EH (cell line): Measurements from ENCODE around the gene CXorf49.
"Not testable (repeated sequence)": the region's sequence is repeated elsewhere in the genome, so short reads cannot be mapped to it uniquely, and the experiment has no call there.

Source experiments
- DNase-seq: peaks from one replicate; pipeline ENCODE4 v3.0.0-alpha.2; 2015; ENCODE audit warnings: low read depth

The CXorf49 gene

DNA sequence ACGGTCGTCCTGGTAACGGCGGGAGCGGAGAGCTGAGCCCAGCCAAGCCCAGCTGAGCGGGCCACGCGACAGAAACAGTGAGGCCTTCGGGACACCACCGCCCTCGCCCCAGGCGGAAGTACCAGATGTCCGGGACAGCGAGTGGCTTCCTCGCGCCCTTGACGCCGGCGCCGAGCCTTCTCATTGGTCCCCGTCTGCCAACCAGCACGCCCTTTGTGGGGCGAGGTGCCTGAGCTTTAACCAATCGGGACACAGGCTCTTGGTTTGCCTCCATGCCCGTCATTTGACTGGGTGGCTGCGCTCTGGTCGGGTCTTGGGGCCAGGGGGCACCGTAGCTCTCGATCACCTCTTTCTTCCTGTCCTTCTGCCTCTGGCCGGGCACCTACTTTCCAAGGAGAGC lies at the start of gene CXorf49:
Gene CXorf49 (minus strand): TSS at position 101 of the 400 bp plus-strand sequence. CDS start 134 bp downstream, outside the sequence.
- not testable (repeated sequence) for DNase-seq

DNA sequence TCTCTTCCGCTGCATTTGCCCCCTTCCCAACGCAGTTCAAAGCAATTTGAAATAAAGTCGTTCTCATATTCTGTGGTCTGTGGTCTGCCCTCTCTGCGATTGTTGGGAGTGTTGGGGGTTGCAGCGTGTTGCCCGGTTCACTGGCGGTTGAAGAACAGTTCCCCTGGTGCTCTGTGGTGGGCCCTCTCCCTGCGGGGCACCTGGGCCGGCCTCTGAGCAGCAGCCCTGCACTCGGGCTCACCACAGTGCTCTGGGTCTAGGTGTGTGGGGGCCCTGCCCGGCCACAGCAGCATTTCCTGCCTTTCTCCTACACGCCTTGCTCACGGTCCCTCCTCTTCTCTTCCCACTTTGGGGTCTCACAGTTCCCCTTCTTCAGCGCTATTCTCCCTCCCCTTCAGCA lies 49.0 kb upstream of the CXorf49 start:
- DNase-seq, result not testable (repeated sequence)

DNA sequence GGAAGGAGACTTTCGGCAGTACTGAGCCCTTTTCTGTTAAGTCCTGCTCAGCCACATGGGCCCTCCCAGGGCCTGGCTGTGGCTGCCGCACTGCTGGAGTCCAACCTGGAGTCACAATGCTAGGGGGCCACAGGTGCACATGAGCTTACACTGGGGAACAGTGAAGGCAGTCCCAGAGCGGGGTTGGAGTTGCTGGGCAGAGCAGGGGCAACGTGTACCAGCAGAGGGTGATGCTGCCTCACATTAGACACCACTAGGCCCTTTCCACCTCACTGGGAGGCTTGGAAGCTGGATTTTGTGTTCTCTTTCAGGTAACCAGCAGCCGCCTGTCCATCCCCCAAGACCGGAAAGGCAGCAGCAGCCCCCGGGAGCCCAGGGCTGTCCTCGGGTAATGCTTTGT lies 47.5 kb upstream of the CXorf49 start:
- DNase-seq, result not testable (repeated sequence)

DNA sequence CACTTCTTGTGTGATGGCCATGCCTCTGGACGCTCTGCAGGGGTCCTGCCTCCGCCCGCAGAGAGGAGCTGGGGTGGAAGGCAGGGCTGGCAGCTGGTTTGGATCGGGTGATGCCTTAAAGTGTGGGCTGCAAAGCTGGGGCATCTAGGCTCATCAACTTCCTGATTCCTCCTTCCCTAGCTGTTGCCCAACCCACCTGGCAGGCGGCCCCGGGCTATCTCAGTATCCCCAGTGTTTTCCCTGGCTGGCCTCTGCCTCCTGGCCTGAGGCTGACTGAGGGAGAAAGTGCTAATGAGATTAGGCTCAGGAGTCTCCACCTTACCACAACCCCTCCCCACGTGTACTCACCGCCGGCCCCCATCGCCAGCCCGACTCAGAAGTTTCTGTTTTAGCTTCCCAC lies 46.7 kb upstream of the CXorf49 start:
- not testable (repeated sequence) for DNase-seq

DNA sequence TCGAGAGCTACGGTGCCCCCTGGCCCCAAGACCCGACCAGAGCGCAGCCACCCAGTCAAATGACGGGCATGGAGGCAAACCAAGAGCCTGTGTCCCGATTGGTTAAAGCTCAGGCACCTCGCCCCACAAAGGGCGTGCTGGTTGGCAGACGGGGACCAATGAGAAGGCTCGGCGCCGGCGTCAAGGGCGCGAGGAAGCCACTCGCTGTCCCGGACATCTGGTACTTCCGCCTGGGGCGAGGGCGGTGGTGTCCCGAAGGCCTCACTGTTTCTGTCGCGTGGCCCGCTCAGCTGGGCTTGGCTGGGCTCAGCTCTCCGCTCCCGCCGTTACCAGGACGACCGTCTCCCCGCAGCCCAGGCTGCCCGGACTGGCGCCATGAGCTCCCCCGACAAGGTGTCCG lies 45.0 kb upstream of the CXorf49 start, which contains the start of gene CXorf49B:
Gene CXorf49B (plus strand): TSS at position 301 of the 400 bp plus-strand sequence. CDS start 75 bp downstream, at position 376.
- not testable (repeated sequence) for DNase-seq

DNA sequence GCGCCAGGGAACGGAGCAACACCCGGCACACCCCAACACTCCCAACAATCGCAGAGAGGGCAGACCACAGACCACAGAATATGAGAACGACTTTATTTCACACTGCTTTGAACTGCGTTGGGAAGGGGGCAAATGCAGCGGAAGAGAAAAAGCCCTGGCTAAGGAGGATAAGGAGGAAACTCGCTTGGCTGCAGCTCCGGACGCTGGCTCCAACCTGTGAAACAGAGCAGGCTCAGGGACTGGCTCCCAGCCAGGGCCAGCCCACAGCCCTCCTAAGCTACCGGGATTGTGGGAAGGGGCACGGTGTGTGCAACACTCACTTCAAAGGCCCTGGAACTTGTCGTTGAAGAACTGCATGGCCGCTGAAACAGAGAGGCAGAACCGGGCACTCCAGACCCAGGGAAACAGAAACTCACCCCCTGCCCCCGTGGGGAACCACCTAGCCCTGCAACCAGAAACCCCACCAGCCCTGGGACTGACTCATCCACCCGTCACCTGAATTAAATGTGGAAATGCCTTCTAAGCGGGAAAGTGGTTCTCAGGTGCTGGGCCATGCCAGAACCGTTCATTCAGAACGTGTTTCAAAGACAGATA lies 42.7 kb upstream of the CXorf49 start:
- not testable (repeated sequence) for DNase-seq

DNA sequence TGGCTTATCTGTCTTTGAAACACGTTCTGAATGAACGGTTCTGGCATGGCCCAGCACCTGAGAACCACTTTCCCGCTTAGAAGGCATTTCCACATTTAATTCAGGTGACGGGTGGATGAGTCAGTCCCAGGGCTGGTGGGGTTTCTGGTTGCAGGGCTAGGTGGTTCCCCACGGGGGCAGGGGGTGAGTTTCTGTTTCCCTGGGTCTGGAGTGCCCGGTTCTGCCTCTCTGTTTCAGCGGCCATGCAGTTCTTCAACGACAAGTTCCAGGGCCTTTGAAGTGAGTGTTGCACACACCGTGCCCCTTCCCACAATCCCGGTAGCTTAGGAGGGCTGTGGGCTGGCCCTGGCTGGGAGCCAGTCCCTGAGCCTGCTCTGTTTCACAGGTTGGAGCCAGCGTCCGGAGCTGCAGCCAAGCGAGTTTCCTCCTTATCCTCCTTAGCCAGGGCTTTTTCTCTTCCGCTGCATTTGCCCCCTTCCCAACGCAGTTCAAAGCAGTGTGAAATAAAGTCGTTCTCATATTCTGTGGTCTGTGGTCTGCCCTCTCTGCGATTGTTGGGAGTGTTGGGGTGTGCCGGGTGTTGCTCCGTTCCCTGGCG lies 2.3 kb upstream of the CXorf49 start:
- not testable (repeated sequence) for DNase-seq

DNA sequence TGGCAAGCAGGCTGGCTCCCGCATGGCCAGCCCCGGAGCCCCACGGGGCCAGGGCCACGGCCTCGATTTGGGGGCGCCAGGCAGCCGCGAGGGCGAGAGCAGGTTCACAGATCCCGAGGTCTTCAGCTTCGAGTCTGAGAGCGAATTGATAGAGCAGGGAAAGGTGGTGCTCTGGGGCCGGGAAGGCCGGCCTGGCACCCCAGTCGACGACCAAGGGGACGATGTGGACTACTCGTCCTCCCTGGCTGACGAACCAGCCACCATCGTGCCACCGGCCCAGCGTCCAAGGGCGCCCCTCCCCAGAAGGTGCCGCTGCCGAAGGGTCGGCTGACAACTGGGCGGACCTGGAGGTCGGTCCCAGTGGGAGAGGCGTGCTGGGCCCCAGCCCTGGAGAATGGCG lies 1.1 kb upstream of the CXorf49 start:
- DNase-seq, result not testable (repeated sequence)

DNA sequence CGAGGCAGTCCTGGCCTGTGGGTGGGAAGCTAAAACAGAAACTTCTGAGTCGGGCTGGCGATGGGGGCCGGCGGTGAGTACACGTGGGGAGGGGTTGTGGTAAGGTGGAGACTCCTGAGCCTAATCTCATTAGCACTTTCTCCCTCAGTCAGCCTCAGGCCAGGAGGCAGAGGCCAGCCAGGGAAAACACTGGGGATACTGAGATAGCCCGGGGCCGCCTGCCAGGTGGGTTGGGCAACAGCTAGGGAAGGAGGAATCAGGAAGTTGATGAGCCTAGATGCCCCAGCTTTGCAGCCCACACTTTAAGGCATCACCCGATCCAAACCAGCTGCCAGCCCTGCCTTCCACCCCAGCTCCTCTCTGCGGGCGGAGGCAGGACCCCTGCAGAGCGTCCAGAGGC lies 1.8 kb downstream of the CXorf49 start:
- DNase-seq, result not testable (repeated sequence)

DNA sequence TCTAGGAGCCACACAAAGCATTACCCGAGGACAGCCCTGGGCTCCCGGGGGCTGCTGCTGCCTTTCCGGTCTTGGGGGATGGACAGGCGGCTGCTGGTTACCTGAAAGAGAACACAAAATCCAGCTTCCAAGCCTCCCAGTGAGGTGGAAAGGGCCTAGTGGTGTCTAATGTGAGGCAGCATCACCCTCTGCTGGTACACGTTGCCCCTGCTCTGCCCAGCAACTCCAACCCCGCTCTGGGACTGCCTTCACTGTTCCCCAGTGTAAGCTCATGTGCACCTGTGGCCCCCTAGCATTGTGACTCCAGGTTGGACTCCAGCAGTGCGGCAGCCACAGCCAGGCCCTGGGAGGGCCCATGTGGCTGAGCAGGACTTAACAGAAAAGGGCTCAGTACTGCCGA lies 2.5 kb downstream of the CXorf49 start:
- DNase-seq, result not testable (repeated sequence)

DNA sequence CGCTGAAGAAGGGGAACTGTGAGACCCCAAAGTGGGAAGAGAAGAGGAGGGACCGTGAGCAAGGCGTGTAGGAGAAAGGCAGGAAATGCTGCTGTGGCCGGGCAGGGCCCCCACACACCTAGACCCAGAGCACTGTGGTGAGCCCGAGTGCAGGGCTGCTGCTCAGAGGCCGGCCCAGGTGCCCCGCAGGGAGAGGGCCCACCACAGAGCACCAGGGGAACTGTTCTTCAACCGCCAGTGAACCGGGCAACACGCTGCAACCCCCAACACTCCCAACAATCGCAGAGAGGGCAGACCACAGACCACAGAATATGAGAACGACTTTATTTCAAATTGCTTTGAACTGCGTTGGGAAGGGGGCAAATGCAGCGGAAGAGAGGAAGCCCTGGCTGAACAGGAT lies 4.0 kb downstream of the CXorf49 start:
- DNase-seq, result not testable (repeated sequence)

DNA sequence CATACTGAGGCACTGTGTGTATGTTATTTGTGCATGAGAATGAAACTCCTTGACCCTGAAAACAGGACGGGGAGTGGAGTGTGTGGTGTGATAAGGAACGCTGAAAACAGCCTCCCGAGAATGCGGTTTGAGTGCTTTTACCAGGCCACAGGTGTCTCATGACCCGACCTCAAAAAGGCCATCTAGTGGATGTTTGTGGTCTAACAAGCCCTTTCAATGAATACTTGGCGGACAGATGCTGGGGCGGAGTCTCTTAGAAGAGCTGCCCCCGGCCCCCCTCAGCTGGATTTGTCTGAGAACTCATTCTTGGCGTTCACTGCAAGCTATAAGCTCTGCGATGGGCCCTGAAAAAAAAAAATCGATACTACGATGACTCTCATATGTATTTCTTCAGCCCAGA lies 15.2 kb downstream of the CXorf49 start:
- DNase-seq, result not testable (repeated sequence)

DNA sequence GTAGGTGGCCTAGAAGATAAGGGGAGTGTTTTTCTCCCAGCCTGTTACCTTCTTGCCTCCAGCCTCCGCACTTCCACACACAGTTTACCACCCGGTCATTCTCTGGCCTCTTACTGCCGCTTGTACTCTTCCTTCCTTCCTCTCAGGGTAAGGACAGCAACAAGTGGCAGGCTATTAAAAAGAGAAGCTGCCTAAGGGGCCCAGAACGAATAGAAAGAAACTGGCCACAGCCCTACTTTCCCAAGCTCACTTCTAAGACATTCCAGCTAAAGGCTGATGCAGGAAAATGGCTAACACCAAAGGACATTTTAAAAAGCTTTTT lies 19.1 kb downstream of the CXorf49 start:
- DNase-seq, result not testable (repeated sequence)

DNA sequence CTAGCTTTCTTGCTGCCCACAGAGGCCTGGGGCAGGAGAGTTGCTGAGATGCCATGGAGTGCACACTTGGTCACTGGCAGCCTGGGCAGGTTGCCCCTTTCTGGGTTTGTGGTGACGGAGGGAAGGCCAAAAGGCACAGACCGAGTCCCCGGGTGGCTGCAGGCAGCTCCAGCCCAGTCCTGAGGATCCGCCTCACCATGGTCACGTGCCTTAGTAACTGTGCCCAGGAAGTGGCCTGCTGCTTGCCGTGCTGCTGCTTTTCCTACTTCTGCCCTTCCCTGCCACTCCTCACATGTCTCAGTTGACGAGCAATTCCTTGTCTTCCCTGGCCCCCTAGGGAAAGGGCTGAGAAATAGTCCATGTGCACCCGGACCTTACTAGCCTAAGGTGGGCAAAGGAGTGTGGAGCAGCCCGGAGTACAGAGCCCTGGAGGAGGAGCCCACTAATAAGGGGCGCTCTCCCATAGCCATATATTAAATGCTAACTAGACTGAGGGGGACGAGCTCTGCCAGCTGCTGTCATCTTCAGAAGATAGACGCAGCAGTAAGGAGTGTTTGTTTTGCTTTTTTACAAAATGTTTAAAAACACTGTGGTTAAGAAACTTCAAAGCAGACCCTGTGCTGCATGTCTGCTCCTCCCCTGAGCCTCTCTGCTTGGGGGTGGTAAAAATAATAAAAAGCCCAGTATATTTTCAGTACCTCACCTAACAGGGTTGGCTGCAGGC lies 19.6 kb downstream of the CXorf49 start:
- not testable (repeated sequence) for DNase-seq

DNA sequence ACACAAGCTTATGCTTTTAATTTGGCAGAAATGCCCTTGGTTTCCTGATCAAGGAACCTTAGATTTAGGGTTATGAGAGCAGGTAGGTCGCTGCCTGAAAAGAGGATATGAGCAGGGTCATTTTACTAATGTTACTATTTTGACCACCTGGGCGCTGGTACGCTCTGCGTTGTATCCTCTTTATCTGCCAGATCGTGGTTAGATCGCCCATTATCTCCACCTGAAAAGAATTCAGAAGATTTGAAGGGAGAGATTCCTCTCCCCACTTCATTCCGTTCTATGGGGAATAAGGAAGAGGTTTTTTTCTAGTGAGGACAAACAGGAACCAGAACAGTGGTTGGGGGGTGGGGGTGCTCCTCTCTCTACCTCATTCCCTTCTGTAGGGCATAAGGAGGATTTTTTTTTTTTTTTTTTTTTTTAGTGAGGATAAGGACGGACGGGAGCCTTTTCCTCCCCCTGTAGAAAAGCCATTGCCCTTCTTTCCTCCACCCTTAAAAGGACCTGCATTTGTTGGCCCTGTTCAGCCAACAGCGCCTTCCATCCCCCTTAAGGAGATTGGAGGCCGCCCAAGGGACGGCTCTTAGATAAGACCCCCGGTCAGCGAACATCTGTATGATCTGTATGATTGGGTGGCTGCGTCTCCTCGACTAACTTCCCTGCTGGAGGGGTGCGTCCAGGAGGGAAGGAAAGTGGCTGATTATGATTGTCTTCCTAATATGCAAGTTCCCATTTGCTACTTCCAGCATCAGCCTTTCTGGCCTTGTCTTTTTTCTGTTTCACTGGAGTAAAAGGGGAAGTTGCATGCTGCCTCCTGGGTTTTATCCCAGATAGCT lies 20.4 kb downstream of the CXorf49 start:
- not testable (repeated sequence) for DNase-seq

DNA sequence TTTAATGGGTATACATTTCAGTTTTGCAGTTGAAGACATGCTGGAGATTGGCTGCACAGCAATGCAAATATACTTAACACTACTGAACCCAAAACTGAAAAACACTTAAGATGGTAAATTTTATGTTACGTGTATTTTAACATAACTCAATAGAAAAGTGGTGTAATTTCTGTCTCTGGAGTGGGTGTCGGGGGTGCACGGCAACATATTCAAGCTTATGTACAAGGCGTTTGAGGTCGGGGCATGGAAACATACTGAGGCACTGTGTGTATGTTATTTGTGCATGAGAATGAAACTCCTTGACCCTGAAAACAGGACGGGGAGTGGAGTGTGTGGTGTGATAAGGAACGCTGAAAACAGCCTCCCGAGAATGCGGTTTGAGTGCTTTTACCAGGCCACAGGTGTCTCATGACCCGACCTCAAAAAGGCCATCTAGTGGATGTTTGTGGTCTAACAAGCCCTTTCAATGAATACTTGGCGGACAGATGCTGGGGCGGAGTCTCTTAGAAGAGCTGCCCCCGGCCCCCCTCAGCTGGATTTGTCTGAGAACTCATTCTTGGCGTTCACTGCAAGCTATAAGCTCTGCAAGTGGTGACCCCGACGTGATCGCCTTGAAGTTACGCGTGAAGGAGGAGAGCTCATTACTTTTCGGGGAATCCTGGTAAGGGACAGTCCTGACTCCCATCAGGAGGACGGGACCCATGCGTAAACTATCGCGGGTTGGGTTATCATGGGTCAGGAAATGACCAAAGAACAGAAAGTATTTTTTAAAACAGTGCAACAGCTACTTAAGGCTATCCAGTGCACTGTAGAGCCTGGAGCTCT lies 21.2 kb downstream of the CXorf49 start:
- DNase-seq, result not testable (repeated sequence)

DNA sequence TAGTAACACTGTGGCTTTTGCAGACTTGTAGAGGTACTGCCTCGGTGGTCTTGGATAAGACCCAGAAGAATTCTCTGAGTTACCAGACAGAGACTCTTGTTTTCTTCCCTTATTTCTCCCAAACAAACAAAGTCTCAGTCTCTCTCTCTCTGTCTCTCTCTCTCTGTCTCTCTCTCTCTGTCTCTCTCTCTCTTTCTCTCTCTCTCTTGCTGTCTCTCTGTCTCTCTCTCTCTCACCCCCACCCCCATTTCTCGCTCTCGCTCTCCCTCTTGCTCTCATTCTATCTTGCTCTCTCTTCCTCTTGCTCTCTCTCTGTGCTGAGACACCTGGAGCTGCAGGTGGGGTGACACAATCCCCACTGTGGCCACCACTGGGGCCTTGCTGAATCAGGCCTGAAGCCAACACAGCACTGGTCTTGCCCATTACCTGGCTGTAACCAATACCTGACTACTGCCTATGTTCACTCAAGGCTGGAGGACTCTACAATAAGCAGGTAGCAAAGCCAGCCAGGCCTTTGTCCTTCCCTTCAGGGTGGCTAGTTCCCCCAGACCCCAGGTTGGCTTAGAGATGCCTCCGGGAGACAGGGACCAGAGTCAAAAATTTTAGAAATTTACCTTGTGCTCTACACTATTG lies 38.4 kb downstream of the CXorf49 start:
- no peak for DNase-seq

DNA sequence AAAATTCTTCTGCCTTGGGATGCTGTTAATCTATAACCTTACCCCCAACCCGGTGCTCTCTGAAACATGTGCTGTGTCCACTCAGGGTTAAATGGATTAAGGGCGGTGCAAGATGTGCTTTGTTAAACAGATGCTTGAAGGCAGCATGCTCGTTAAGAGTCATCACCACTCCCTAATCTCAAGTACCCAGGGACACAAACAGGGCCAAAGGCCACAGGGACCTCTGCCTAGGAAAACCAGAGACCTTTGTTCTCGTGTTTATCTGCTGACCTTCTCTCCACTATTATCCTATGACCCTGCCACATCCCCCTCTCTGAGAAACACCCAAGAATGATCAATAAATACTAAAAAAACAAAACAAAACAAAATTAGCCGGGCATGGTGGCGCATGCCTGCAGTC lies 40.9 kb downstream of the CXorf49 start:
- not testable (repeated sequence) for DNase-seq

DNA sequence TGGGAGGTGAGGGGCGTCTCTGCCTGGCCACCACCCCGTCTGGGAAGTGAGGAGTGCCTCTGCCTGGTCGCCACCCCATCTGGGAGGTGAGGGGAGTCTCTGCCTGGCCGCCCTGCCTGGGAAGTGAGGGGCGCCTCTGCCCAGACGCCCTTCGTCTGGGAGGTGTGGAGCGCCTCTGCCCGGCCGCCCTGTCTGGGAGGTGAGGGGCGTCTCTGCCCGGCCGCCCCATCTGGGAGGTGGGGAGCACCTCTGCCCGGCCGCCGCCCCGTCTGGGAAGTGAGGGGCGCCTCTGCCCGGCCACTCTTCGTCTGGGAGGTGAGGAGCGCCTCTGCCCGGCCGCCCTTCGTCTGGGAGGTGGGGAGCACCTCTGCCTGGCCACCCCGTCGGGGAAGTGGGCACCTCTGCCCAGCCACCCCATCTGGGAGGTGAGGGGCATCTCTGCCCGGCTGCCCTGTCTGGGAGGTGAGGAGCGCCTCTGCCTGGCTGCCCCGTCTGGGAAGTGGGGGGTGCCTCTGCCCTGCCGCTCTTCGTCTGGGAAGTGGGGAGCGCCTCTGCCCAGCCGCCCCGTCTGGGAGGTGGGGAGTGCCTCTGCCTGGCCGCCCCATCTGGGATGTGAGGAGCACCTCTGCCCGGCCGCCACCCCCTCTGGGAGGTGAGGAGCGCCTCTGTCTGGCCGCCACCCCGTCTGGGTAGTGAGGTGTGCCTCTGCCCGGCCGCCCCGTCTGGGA lies 41.9 kb downstream of the CXorf49 start:
- DNase-seq, result not testable (repeated sequence)

DNA sequence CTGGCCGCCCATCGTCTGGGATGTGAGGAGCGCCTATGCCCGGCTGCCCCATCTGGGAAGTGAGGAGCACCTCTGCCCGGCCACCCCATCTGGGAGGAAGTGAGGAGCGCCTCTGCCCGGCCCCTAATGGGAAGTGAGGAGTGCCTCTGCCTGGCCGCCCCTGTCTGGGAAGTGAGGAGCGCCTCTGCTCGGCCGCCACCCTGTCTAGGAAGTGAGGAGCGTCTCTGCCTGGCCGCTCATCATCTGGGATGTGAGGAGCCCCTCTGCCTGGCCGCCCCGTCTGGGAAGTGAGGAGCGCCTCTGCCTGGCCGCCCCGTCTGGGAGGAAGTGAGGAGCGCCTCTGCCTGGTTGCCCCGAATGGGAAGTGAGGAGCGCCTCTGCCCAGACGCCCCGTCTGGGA lies 42.4 kb downstream of the CXorf49 start:
- not testable (repeated sequence) for DNase-seq
